ENCODE data around the gene PARP16.
A peak's percentile ranks its signal among the peaks of the same experiment; 100 is the strongest.

The PARP16 gene

GRCh38 chr15:65254356-65254755 lies 32.3 kb downstream of the PARP16 start:
- no peaks in the 10 kb centered on the region for H4K20me1 ChIP-seq (ENCODE audit: insufficient read depth, low read length)
- H3K4me1 ChIP-seq (ENCODE audit: low read length), result peaks cover 10% of the 10 kb centered on the region
- H3K9me3 ChIP-seq (ENCODE audit: insufficient read depth, low read length), result no peaks in the 10 kb centered on the region
- H3K4me2 ChIP-seq (ENCODE audit: low read length), result no peak overlapping the region
- H3K27me3 ChIP-seq (ENCODE audit: low read depth, low read length), result no peaks in the 10 kb centered on the region
- TF ChIP-seq CTCF (IDR thresholded peaks at IDR 0.05; ENCODE audit: low read depth, low read length) (no peak), EZH2phosphoT487 (IDR thresholded peaks at IDR 0.05; ENCODE audit: low read depth) (no peak)
- H3K9ac ChIP-seq (ENCODE audit: low read length), result no peak overlapping the region
- H3K4me3 ChIP-seq (ENCODE audit: low read length), result no peak overlapping the region
- no peaks in the 10 kb centered on the region for H3K79me2 ChIP-seq (ENCODE audit: low read length)
- H2AFZ ChIP-seq (ENCODE audit: low read depth, low read length), result no peak overlapping the region
- no peak overlapping the region for H3K27ac ChIP-seq (ENCODE audit: low read length)
- peaks cover 3% of the 10 kb centered on the region for H3K36me3 ChIP-seq (replicated peaks; ENCODE audit: low read depth, low read length)

- TF ChIP-seq EZH2phosphoT487 (IDR thresholded peaks at IDR 0.05; ENCODE audit: low read depth) (no peak), CTCF (IDR thresholded peaks at IDR 0.05; ENCODE audit: low read depth, low read length) (no peak)
- Histone ChIP-seq H2AFZ (ENCODE audit: low read depth, low read length) (no peak overlapping the region), H4K20me1 (ENCODE audit: insufficient read depth, low read length) (no peaks in the 10 kb centered on the region), H3K9me3 (ENCODE audit: insufficient read depth, low read length) (no peaks in the 10 kb centered on the region), H3K79me2 (ENCODE audit: low read length) (no peaks in the 10 kb centered on the region), H3K27ac (ENCODE audit: low read length) (no peak overlapping the region), H3K9ac (ENCODE audit: low read length) (no peak overlapping the region), H3K4me3 (ENCODE audit: low read length) (no peak overlapping the region), H3K4me1 (ENCODE audit: low read length) (peaks cover 13% of the 10 kb centered on the region), H3K36me3 (replicated peaks; ENCODE audit: low read depth, low read length) (no peaks in the 10 kb centered on the region), H3K27me3 (ENCODE audit: low read depth, low read length) (no peaks in the 10 kb centered on the region), H3K4me2 (ENCODE audit: low read length) (peak overlapping the region; percentile 9)
These were observed 37.0 kb downstream of the PARP16 start for GRCh38 chr15:65249641-65250040.

GRCh38 chr15:65248511-65249255 lies 38.0 kb downstream of the PARP16 start:
- Histone ChIP-seq H2AFZ (ENCODE audit: low read depth, low read length) (no peak overlapping the region), H3K27me3 (ENCODE audit: low read depth, low read length) (no peaks in the 10 kb centered on the region), H3K9ac (ENCODE audit: low read length) (no peak overlapping the region), H3K79me2 (ENCODE audit: low read length) (no peaks in the 10 kb centered on the region), H4K20me1 (ENCODE audit: insufficient read depth, low read length) (no peaks in the 10 kb centered on the region), H3K4me2 (ENCODE audit: low read length) (no peak overlapping the region), H3K4me3 (ENCODE audit: low read length) (no peak overlapping the region), H3K9me3 (ENCODE audit: insufficient read depth, low read length) (no peaks in the 10 kb centered on the region), H3K4me1 (ENCODE audit: low read length) (peaks cover 13% of the 10 kb centered on the region), H3K27ac (ENCODE audit: low read length) (no peak overlapping the region), H3K36me3 (replicated peaks; ENCODE audit: low read depth, low read length) (no peaks in the 10 kb centered on the region)
- TF ChIP-seq CTCF (IDR thresholded peaks at IDR 0.05; ENCODE audit: low read depth, low read length), result no peak
- no peak for TF ChIP-seq EZH2phosphoT487 (IDR thresholded peaks at IDR 0.05; ENCODE audit: low read depth)

GRCh38 chr15:65246939-65247338 lies 39.7 kb downstream of the PARP16 start:
- Histone ChIP-seq H3K4me1 (ENCODE audit: low read length) (peaks cover 13% of the 10 kb centered on the region), H2AFZ (ENCODE audit: low read depth, low read length) (no peak overlapping the region), H3K27me3 (ENCODE audit: low read depth, low read length) (no peaks in the 10 kb centered on the region), H3K27ac (ENCODE audit: low read length) (no peak overlapping the region), H3K4me2 (ENCODE audit: low read length) (no peak overlapping the region), H3K79me2 (ENCODE audit: low read length) (no peaks in the 10 kb centered on the region), H3K9me3 (ENCODE audit: insufficient read depth, low read length) (no peaks in the 10 kb centered on the region), H3K9ac (ENCODE audit: low read length) (no peak overlapping the region), H3K4me3 (ENCODE audit: low read length) (no peak overlapping the region), H3K36me3 (replicated peaks; ENCODE audit: low read depth, low read length) (no peaks in the 10 kb centered on the region), H4K20me1 (ENCODE audit: insufficient read depth, low read length) (no peaks in the 10 kb centered on the region)
- TF ChIP-seq EZH2phosphoT487 (IDR thresholded peaks at IDR 0.05; ENCODE audit: low read depth), result no peak
- TF ChIP-seq CTCF (IDR thresholded peaks at IDR 0.05; ENCODE audit: low read depth, low read length), result no peak
